NCI-H526 treated with DMSO at 0.1 percent for 48 hours (cell line): ENCODE data around the gene LRPAP1.

Experiments
- DNase-seq: peaks from one replicate; lab custom pipeline; 2025; lab: John Stamatoyannopoulos, UW

LRPAP1 gene

DNA sequence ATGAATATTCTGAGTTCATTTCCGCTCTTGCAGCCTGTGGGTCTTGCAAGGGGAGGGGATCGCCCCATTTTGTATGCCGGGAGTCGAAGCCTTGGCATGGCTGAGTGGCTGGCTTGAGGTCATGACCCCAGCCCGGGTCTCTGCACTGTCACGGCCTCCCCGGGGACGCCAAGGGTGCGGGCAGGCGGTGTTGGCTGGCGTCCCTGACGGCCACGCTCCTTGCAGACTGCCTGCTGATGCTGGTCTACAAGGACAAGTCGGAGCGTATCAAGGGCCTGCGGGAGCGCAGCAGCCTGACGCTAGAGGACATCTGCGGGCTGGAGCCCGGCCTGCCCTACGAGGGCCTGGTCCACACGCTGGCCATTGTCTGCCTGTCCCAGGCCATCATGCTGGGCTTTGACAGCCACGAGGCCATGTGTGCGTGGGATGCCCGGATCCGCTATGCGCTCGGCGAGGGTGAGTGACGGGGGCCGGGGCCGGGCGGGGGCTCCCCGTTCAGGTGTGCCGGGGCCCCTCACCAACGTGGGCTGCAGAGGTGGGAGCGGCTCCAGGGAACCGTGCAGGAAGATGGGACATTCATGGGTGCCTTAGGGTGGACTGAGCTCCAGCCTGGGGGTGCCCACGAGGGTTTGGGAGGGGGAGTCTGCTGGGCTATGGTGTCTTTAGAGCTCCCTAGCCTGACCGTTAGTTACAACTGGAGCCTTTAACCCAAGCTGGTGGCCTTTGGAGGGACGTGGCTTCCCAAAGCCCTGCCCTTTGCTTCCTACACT is 58.9 kb downstream of the LRPAP1 start:
- no peak for DNase-seq

GRCh38 chr4:3472411-3473141 is 59.6 kb downstream of the LRPAP1 start:
- DNase-seq = no peak

GRCh38 chr4:3471886-3472285 is 60.3 kb downstream of the LRPAP1 start:
- DNase-seq = no peak

DNA sequence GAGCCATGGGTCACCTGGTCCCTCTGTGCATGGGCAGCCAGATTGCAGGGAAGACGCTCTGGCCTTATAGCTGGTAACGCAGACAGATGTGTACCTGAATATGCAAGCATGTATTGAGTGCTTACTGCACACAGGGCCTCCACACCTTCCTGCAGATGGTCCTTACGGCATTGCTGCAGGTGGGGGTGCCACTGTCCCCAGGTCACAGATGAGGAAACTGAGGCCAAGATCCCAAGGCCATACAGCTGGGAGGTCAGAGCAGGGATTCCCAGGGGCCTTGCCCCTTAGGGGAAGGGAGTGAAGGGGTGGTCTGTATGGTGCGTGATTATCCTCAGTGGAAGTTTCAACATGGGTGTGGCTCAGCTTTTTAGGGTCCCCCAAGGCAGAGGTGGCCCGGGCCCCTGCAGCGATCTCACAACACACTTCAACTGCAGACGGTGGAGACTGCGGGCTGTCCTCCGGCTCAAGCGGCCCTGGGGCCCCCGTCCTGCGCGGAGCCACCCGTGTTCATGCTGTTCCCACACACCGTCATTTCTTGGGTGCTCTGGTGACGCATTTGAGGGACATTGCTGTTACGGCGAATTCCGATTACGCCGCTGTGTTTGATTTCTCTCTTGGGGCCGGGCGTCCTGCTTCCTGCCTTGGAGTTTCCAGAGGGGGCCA is 61.0 kb downstream of the LRPAP1 start:
- DNase-seq = no peak

DNA sequence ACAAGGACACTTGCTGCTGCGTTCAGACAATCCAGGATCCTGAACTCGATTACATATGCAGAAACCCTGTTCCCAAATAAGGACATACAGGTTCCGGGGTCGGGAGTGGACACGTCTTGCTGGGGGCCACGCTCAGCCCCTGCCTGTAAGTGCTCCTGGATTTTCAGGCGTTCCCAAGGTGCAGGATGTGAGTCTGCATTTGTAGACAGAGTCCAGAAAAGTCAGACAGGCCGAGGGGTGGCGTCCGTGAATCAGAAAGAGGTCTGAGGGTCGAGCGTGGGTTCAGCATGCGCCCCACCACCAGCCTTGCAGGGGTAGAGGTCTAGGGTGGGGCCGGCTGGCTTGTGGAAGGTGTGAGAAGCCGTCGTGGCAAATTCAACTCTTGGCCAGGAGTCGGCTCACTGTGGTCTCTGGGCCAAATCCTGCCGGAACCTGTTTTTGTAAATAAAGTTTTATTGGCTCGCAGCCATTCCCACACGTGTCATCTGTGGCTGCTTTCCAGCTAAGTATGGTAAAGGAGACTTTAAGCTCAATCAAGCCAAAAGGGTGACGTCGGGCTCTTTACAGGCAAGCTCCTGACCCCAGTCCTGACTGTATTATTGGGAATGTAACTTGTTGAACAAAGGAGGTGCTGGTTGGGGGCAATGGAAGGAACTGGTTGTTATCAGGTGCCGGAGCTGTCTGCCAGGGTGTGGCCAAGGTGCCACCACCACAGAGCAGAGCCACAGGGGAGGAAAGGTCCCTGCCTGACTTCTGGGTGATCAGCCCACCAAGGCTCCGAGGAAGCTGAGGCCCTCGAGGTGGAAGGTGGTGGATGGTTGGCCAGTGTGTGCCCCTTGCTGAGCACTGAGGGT is 61.8 kb downstream of the LRPAP1 start:
- DNase-seq = no peak

GRCh38 chr4:3469386-3470243 is 62.6 kb downstream of the LRPAP1 start:
- no peak for DNase-seq

DNA sequence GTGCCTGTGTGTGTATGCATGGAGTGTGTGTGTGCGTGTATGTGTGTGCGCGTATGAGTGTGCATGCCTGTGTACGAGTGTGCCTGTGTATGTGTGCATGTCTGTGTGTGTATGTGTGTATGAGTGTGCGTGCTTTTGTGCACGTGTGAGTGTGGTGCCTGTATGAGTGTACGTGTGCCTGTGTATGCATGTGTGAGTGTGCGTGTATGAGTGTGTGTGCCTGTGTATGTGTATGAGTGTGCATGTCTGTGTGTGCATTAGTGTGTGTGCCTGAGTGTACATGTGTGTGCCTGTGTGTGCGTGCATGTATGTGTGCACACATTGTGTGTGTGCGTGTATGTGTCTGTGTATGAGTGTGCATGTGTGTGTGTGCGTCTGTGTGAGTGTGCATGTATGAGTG is 63.4 kb downstream of the LRPAP1 start:
- DNase-seq = no peak

- no peak for DNase-seq
Observed at GRCh38 chr4:3468154-3468553, 64.1 kb downstream of the LRPAP1 start.

DNA sequence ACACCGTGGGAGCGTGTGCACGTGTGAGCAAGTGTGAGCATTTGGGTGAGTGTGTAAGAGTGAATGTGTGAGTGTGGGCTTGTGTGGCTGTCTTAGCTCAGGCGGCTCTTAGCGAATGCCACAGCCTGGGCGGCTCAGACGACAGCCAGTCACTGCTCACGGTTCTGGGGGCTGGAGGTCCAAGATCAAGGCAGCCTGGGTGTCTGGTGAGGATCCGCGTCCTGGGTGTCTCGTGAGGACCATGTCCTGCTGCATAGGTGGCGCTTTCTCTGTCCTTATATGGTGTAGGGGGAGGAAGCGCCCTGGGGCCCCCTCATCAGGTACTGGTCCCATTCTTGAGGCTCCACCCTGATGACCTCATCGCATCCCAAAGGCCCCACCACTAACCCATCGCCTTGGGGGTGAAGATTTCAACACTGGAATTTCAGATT is 64.6 kb downstream of the LRPAP1 start:
- DNase-seq = no peak

DNA sequence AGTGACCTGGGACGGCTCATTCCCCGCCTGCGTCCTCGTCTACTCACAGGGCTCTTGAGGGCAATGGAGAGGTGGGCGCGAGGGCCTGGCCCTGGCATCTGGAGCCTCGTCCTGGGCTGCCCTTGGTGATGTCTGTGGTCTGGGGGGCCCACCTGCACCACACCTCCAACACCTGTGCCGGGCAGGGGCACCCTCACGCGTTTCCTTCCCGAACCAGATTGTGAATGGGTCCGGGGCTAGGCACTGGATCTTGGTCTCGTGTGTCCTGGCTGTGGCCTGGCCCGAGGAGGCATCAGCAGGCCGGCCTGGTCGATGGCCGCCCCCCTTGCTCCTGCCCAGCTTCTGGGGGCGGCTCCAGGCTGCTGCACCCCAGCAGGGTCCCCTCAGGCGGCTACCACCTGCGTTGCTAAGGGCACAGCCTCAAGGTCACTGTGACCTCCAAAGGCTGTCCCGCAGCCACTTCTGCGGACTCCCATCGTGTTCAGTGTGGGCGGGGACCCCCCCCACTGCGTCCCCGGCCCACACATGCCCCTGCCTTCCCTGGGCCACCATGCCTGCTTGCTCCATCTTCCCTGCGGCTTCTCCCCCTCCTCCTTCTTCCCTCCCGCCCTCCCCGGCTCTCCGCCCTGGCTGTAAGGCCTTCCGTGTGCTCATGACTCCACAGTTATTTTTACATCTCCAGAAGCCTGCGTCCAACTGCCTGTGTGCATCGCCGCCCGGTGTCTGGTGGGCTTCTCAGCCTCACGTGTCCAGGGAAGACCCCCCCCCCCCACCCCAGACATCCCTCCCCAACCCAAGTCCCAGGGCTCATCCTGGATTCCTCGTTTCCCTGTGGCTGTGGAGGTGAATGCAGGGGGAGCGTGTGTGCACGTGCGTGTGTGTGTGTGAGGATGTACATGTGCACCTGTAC is 65.3 kb downstream of the LRPAP1 start:
- no peak for DNase-seq

- no peak for DNase-seq
Observed at GRCh38 chr4:3465698-3466671, 66.2 kb downstream of the LRPAP1 start.

DNA sequence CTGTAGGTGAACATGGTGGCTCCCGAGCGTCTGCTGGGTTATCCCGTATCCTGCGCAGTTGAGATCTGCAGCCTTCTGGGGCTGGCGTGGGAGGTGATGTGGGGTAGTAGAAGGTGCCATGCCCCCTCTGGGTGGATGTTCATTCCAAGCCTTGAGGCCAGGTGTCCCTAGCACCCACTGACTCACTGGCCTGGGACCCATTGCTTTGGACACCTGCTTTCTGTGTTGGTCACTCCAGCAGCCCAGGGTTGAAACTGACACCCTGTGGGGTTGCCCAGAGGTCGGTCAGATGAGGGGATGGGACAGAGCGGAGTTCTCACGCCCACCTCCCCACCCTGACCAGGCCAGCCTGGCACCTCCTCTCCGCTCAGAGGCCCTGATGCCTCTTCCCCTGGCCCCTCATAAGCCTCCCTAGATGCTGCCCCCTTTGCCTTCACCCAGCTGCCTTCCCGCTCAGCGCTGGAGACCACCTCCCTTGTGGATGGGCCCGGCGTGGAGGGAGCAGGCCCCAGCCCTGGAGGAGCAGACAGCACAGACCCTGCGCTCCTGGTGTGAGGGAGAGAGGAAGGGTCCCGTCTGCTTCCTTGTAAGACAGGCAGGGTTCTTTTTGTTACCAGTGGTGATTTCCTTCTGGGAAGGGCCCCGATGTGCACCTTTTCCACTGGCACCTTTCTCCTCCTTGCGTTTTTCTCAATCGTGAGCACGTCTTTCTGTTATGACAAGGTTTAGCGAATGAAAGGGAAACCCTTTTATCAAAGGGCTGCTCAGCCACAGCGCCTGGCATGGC is 67.1 kb downstream of the LRPAP1 start:
- no peak for DNase-seq

DNA sequence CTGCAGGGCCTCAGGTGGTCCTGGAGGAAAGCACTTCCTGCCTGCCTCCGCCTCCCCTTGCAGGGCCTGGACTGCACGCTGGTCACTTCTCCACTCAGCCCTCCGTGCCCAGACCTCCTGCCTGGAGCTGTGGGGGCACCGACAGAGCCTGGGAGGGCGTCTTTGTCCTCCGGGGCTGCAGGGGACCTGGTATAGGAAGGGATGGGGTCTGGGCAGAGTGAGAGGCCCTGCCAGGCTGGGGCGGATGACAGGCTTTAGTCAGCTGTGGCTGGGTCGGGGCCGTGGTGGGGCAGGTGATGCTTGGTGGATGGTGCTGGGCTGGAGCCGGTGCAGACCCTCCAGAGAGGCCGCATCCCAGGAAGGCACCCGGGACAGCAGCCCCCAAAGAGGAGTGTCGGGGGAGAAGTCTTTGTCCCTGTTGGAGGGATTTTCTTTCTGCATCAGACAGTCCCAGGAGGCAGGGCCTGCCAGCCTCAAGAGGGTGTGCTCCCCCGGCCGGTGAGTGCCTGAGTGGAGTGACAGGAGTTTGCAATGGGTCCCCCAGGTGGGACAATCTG is 67.8 kb downstream of the LRPAP1 start:
- DNase-seq = no peak

GRCh38 chr4:3463556-3464348 is 68.5 kb downstream of the LRPAP1 start:
- DNase-seq = no peak

GRCh38 chr4:3462790-3463415 is 69.3 kb downstream of the LRPAP1 start, which contains the start of gene DOK7:
DOK7 (plus strand) TSS chr4:3463306; CDS start chr4:3463376, 70 bp downstream.
- DNase-seq = no peak

- DNase-seq = no peak
Observed at GRCh38 chr4:3462321-3462789, 69.9 kb downstream of the LRPAP1 start.
